OCI-LY1 (cell line): ENCODE results near the gene PNLDC1.

Source experiments
- EZH2 ChIP-seq: fragments of 200-600 bp; sonication (generic), shearing (Covaris generic); IDR thresholded peaks from 2 replicates; pipeline ENCODE4 v1.8.0; 2017; ENCODE audit warnings: borderline replicate concordance, mixed run types, mild to moderate bottlenecking, antibody characterized with exemption, low read length, moderate library complexity, mixed read lengths
- TF ChIP-seq, protein P1 (sequence below): fragments of 200-600 bp; sonication (generic), shearing (Covaris generic); IDR thresholded peaks from 2 replicates; pipeline ENCODE4 v1.5.1; 2017; ENCODE audit warnings: mild to moderate bottlenecking, antibody characterized with exemption, low read length, moderate library complexity, mixed read lengths

DNA sequence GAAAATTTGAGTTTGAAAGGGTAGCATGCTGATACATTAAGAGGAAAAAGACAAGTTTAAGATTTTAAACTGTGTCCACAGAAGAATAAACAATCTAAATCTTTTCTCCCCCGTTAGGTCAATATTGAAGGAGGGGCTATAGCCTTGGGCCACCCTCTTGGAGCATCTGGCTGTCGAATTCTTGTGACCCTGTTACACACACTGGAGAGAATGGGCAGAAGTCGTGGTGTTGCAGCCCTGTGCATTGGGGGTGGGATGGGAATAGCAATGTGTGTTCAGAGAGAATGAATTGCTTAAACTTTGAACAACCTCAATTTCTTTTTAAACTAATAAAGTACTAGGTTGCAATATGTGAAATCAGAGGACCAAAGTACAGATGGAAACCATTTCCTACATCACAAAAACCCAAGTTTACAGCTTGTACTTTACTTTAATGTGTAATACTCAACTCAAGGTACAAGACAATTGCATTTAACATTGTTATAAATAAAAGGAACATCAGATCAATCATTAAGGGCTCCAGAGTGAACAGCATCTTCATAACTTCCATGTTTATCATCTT lies 21.5 kb upstream of the PNLDC1 start:
- TF ChIP-seq, protein P1, sequence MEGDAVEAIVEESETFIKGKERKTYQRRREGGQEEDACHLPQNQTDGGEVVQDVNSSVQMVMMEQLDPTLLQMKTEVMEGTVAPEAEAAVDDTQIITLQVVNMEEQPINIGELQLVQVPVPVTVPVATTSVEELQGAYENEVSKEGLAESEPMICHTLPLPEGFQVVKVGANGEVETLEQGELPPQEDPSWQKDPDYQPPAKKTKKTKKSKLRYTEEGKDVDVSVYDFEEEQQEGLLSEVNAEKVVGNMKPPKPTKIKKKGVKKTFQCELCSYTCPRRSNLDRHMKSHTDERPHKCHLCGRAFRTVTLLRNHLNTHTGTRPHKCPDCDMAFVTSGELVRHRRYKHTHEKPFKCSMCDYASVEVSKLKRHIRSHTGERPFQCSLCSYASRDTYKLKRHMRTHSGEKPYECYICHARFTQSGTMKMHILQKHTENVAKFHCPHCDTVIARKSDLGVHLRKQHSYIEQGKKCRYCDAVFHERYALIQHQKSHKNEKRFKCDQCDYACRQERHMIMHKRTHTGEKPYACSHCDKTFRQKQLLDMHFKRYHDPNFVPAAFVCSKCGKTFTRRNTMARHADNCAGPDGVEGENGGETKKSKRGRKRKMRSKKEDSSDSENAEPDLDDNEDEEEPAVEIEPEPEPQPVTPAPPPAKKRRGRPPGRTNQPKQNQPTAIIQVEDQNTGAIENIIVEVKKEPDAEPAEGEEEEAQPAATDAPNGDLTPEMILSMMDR = no peak
- TF ChIP-seq EZH2 = no peak
